ENCODE results near the gene RFX3.

Gene RFX3

GRCh38 chr9:3277200-3277599 is 248.6 kb downstream of the RFX3 start:
- DNase-seq (ENCODE audit: low spot score): no peak

- no peak for DNase-seq (ENCODE audit: low spot score)
Measured at GRCh38 chr9:3271581-3271980, 254.2 kb downstream of the RFX3 start.

GRCh38 chr9:3271157-3271556 is 254.6 kb downstream of the RFX3 start:
- DNase-seq (ENCODE audit: low spot score): no peak

- DNase-seq (ENCODE audit: low spot score): no peak
Measured at GRCh38 chr9:3268223-3268622, 257.6 kb downstream of the RFX3 start.

- no peak for DNase-seq (ENCODE audit: low spot score)
Measured at GRCh38 chr9:3263698-3264097, 262.1 kb downstream of the RFX3 start.

- DNase-seq (ENCODE audit: low spot score): no peak
Measured at GRCh38 chr9:3262826-3263529, 262.8 kb downstream of the RFX3 start.

- DNase-seq (ENCODE audit: low spot score): no peak
Measured at GRCh38 chr9:3261484-3261883, 264.3 kb downstream of the RFX3 start.

- DNase-seq (ENCODE audit: low spot score): no peak
Measured at GRCh38 chr9:3256571-3257330, 269.1 kb downstream of the RFX3 start.

- DNase-seq (ENCODE audit: low spot score): no peak
Measured at GRCh38 chr9:3251309-3251708, 274.5 kb downstream of the RFX3 start.

GRCh38 chr9:3250741-3251140 is 275.1 kb downstream of the RFX3 start:
- DNase-seq (ENCODE audit: low spot score): no peak

GRCh38 chr9:3247211-3247610 is 278.6 kb downstream of the RFX3 start:
- no peak for DNase-seq (ENCODE audit: low spot score)

- no peak for DNase-seq (ENCODE audit: low spot score)
Measured at GRCh38 chr9:3246241-3246640, 279.6 kb downstream of the RFX3 start.

GRCh38 chr9:3244963-3245653 is 280.7 kb downstream of the RFX3 start:
- DNase-seq (ENCODE audit: low spot score): no peak

- no peak for DNase-seq (ENCODE audit: low spot score)
Measured at GRCh38 chr9:3243683-3244082, 282.1 kb downstream of the RFX3 start.

- peak; percentile 11 for DNase-seq (ENCODE audit: low spot score)
Measured at GRCh38 chr9:3241290-3241689, 284.5 kb downstream of the RFX3 start.

- peak; percentile 66 for DNase-seq (ENCODE audit: low spot score)
Measured at GRCh38 chr9:3240656-3241268, 285.0 kb downstream of the RFX3 start.

GRCh38 chr9:3239240-3239639 is 286.6 kb downstream of the RFX3 start:
- DNase-seq (ENCODE audit: low spot score): no peak

- DNase-seq (ENCODE audit: low spot score): no peak
Measured at GRCh38 chr9:3238236-3238635, 287.6 kb downstream of the RFX3 start.

- no peak for DNase-seq (ENCODE audit: low spot score)
Measured at GRCh38 chr9:3237121-3237520, 288.7 kb downstream of the RFX3 start.

- no peak for DNase-seq (ENCODE audit: low spot score)
Measured at GRCh38 chr9:3235497-3235896, 290.3 kb downstream of the RFX3 start.

- DNase-seq (ENCODE audit: low spot score): peak; percentile 40
Measured at GRCh38 chr9:3224931-3225330, 300.9 kb downstream of the RFX3 start.

GRCh38 chr9:3215658-3216057 is 310.1 kb downstream of the RFX3 start:
- no peak for DNase-seq (ENCODE audit: low spot score)

- no peak for DNase-seq (ENCODE audit: low spot score)
Measured at GRCh38 chr9:3214741-3215140, 311.1 kb downstream of the RFX3 start.
